Coronary artery (tissue), 2 donors: ENCODE results near the gene CABLES1.
A peak's percentile ranks its signal among the peaks of the same experiment; 100 is the strongest.

Experiments
- DNase-seq: peaks from one replicate; pipeline ENCODE4 v3.0.0-alpha.2; 2017; ENCODE audit warnings: low spot score
- H3K27ac ChIP-seq, 2 donors: fragments of 200-600 bp; sonication (generic); one replicate each; pipeline ENCODE4 v1.5.1; 2016 to 2019
- H3K4me3 ChIP-seq: fragments of 200-600 bp; sonication (generic); 2 replicates; pipeline ENCODE4 v1.5.1; 2016; ENCODE audit warnings: mild to moderate bottlenecking, moderate library complexity
- TF ChIP-seq, protein P1 (sequence below): fragments of 200-600 bp; sonication (generic); IDR thresholded peaks from one replicate; pipeline ENCODE4 v1.5.1; 2019; ENCODE audit warnings: antibody characterized with exemption

The CABLES1 gene

DNA sequence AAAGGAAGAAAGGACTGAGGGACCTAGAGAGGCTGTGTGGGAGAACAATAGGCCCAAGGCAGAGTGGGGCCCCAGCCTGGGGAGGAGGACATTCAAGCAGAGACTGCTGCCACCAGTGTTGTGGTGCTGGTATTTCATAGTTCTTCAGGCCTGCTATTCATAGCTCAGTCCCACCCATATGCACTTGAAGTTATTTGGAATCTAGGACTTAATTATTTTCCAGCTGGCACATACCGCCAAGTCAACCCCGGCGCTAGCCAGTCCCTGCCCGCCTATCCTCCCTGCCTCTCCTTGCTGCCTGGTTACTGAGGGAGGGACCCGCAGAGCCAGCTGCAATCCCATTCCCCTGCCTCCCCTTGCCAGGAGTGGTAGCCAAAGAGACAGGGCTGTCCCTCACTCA is 141.2 kb downstream of the CABLES1 start:
- no peak overlapping the region for H3K4me3 ChIP-seq
- peak overlapping the region; percentile 1 to 67 for H3K27ac ChIP-seq
- TF ChIP-seq, protein P1, sequence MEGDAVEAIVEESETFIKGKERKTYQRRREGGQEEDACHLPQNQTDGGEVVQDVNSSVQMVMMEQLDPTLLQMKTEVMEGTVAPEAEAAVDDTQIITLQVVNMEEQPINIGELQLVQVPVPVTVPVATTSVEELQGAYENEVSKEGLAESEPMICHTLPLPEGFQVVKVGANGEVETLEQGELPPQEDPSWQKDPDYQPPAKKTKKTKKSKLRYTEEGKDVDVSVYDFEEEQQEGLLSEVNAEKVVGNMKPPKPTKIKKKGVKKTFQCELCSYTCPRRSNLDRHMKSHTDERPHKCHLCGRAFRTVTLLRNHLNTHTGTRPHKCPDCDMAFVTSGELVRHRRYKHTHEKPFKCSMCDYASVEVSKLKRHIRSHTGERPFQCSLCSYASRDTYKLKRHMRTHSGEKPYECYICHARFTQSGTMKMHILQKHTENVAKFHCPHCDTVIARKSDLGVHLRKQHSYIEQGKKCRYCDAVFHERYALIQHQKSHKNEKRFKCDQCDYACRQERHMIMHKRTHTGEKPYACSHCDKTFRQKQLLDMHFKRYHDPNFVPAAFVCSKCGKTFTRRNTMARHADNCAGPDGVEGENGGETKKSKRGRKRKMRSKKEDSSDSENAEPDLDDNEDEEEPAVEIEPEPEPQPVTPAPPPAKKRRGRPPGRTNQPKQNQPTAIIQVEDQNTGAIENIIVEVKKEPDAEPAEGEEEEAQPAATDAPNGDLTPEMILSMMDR: no peak
- DNase-seq: no peak

DNA sequence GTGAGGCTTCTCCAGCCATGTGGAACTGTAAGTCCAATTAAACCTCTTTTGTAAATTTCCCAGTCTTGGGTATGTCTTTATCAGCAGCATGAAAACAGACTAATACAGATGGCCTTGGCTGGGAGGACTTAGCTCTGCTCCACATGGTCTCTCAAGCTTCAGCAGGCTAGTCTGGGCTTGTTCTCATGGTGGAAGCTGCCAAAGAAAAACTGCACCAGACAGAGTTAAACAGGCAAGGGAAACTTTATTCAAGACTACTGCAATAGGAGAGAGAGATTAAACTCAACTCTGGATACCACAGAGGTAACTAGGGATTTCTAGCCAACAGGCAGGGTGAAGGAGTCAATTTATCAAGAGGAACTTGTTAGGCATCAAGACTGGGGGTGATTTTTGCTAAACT is 142.1 kb downstream of the CABLES1 start:
- DNase-seq: no peak
- no peak overlapping the region for H3K4me3 ChIP-seq
- TF ChIP-seq, protein P1: no peak
- no peak overlapping the region for H3K27ac ChIP-seq

DNA sequence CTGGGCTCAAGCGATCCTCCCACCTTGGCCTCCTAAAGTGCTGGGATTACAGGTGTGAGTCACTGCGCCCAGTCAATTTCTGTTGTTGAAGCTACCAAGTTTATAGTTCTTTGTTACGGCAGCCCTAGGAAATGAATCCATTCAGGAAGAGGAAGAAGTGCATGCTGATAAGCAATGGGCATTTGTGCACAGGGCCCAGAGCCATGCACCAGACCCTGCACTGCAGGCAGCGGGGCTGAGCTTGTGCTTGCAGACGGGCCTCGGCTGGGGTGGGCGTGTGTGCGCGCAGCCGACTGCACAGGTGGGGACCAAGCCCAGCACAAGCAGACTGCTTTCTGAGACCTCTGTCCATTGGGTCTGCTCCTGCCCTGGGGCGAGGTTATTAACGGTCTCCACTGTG is 144.6 kb downstream of the CABLES1 start:
- TF ChIP-seq, protein P1: no peak
- no peak for DNase-seq
- H3K27ac ChIP-seq: no peak overlapping the region
- no peak overlapping the region for H3K4me3 ChIP-seq

DNA sequence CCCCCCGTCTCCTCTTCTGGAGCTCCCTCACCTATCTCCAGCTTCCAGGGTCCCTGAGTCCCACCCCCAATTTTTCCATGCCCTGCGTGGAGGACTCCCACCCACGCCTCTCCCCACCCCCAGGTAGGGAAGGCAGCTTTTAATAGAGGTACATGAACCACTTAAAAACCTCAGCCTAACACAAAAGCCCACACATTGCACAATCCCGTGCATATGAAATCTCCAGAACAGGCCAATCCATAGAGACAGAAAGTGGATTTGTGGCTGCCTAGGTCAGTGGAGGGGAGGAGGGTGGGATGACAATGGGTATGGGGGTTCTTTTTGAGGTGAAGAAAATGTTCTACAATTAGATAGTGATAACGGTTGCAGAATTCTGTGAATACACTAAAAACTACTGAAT is 145.6 kb downstream of the CABLES1 start:
- TF ChIP-seq, protein P1: no peak
- Histone ChIP-seq H3K27ac (no peak overlapping the region), H3K4me3 (no peak overlapping the region)
- no peak for DNase-seq

DNA sequence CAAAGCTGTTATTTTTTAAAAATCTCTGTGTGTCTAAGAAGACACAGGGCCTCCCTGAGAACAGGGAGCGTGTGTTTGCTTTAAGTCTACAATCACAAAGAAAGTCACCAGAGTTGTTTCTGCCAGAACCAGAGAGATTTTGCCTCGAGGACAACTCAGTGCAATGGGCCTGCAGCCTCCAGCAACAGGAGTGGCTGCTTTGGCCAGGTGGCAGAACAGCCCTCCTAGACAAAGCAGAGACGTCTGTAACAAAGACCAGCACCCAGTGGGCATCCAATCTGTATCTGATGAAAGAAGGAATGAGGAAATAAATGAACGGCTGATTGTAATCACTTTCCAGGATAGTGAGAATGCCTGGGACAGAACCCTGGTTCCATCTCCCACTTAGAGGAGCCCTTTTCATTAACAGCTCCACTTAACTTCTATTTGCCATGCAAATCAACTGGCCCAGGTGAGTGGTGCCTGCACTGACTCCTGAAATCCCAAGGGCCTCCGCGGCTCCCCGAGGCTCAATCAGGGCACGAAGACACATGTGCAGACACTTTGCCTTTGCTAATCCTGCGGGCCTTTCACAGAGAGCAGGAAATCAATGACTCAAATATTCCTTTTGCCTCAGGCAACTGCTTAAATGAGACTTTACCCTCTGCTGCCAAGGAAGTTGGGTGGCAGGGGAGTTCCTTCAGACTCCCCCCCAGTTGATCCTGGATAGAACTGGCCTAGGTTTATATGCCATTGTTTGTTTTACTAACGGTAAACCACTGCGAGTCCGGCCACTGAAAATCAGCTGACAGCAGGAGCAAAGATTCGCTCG is 146.5 kb downstream of the CABLES1 start:
- DNase-seq: no peak
- TF ChIP-seq, protein P1: no peak
- Histone ChIP-seq H3K27ac (no peak overlapping the region), H3K4me3 (no peak overlapping the region)

DNA sequence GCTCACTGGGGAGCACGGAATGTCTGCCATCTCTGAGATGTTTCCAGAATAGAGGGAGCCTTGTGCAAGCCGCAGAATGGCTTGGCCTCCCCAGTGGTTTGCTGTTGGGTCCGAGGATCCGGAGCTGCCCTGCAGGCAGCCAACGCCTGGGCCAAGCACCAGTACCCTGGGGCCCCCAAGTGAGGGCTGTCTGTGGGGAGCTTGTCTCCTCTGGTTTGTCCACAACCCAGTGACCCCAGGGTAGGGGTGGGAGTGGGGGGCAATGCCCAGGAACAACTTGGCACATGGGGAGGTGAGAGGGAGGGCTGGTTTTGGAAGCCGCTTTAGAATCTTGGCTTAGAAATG is 147.1 kb downstream of the CABLES1 start:
- TF ChIP-seq, protein P1: no peak
- no peak overlapping the region for H3K4me3 ChIP-seq
- no peak for DNase-seq
- no peak overlapping the region for H3K27ac ChIP-seq

DNA sequence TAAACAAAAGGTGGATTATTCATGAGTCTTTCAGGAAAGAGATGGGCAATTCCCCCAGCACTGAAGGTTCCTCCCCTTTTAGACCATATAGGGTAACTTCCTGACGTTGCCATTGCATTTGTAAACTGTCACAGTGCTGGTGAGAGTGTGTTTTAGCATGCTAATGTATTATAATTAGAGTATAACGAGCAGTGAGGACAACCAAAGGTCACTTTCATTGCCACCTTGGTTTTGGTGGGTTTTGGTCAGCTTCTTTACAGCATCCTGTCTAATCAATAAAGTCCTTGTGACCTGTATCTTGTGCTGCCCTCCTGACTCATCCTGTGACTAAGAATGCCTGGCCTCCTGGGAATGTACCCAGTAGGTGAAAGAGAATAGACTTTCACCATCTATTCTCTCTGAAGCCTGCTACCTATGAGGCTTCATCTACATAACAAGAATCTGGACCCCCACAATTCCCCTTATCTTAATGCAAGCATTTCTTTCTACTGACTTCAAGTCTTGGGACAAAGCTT is 148.7 kb downstream of the CABLES1 start:
- no peak overlapping the region for H3K4me3 ChIP-seq
- TF ChIP-seq, protein P1: no peak
- H3K27ac ChIP-seq: no peak overlapping the region
- DNase-seq: no peak
